Stomach (tissue), 4 donors: ENCODE data around the gene COX8A.

Experiments
- POLR2A ChIP-seq, 4 donors: fragments of 450-650 bp; IDR thresholded peaks; one replicate each; pipeline ENCODE4 v1.6.1; 2016; ENCODE audit warnings: antibody characterized with exemption in 4 of 4, control low read depth in 2 of 4, mild to moderate bottlenecking in 1 of 4, moderate library complexity in 1 of 4
- POLR2AphosphoS5 ChIP-seq, 3 donors: sonication (generic); formaldehyde crosslinking; IDR thresholded peaks; one replicate each; pipeline ENCODE4 v1.6.1; 2016; ENCODE audit warnings: antibody characterized with exemption in 3 of 3
- TF ChIP-seq, protein P1 (sequence below), 7 experiments: fragments of 450-650 bp in 4 of 7; fragments of 200-600 bp in 3 of 7; sonication (generic) in 3 of 7; IDR thresholded peaks; one replicate each; pipeline ENCODE4 v1.5.1; 2016 to 2019; ENCODE audit warnings: antibody characterized with exemption in 7 of 7, control low read depth in 2 of 7, mild to moderate bottlenecking in 1 of 7

DNA sequence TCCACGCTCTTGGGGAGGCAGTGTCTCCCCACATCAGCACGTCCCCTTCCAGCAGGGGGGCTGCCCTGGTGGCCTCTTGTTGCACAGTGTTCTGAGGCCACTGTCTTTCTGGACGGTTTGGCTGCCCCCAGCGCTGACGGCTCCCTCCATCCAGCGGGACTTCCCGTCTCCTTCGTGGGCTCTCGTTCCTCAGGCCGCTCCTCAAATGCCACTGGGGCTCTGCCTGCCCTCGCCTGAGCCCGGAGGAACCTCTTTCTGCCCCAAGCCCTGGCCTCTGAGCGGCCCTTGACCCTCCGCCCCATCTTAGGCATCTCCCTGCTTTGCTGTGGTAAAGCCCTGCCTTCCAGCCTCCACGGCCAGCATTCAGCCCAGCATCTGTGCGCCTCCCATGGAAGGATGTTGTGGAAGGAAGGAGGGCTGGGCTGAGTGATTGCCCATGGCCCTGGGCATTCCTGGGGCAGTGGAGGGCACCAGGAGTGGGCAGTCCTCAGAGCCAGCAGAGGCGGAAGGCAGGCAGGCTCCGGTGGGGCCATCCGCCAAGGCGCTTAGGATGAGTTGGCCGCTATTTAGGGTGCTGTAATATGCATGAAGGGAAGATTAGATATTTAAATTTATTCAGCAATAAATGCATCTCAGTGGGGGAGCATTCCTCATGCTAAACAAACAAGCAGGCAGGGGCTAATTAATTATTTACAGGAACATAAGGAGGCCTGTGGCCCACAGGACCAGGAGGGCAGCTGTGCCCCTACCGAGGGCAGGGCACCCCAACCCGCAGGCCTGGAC lies 29.6 kb downstream of the COX8A start:
- TF ChIP-seq, protein P1, sequence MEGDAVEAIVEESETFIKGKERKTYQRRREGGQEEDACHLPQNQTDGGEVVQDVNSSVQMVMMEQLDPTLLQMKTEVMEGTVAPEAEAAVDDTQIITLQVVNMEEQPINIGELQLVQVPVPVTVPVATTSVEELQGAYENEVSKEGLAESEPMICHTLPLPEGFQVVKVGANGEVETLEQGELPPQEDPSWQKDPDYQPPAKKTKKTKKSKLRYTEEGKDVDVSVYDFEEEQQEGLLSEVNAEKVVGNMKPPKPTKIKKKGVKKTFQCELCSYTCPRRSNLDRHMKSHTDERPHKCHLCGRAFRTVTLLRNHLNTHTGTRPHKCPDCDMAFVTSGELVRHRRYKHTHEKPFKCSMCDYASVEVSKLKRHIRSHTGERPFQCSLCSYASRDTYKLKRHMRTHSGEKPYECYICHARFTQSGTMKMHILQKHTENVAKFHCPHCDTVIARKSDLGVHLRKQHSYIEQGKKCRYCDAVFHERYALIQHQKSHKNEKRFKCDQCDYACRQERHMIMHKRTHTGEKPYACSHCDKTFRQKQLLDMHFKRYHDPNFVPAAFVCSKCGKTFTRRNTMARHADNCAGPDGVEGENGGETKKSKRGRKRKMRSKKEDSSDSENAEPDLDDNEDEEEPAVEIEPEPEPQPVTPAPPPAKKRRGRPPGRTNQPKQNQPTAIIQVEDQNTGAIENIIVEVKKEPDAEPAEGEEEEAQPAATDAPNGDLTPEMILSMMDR (IDR thresholded peaks at IDR 0.05): no peak
- no peak for TF ChIP-seq POLR2A (IDR thresholded peaks at IDR 0.05)
- TF ChIP-seq POLR2AphosphoS5 (IDR thresholded peaks at IDR 0.05): no peak
